Stimulated activated CD8-positive, alpha-beta memory T cell treated with anti-CD3 and anti-CD28 coated beads, Interleukin-12 subunit alpha, Interleukin-12 subunit beta, amount 100 ng/mL, for 24 hours (primary cell): ENCODE data around the gene SPDEF.

Source experiments
- DNase-seq: peaks from one replicate; pipeline ENCODE4 v3.0.0-alpha.2; 2020; ENCODE audit errors: extremely low read depth

The SPDEF gene

DNA sequence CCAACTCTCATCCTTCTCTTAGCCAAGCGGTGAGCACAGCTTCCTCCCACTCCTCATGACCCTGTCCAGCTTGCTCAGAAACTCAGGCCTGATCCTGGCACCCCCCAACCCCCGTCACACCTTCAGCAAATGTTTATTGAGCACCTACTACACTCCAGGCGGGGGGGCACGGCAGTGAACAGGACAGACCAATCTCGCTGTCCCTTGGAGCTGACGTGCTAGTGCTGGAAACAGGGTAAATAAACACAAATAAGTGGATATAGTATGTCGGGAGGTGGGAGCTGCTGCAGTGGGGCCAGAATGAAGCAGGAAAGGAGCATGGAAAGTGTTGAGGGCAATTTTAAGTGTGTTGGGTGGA lies 7.4 kb upstream of the SPDEF start:
- no peak for DNase-seq

DNA sequence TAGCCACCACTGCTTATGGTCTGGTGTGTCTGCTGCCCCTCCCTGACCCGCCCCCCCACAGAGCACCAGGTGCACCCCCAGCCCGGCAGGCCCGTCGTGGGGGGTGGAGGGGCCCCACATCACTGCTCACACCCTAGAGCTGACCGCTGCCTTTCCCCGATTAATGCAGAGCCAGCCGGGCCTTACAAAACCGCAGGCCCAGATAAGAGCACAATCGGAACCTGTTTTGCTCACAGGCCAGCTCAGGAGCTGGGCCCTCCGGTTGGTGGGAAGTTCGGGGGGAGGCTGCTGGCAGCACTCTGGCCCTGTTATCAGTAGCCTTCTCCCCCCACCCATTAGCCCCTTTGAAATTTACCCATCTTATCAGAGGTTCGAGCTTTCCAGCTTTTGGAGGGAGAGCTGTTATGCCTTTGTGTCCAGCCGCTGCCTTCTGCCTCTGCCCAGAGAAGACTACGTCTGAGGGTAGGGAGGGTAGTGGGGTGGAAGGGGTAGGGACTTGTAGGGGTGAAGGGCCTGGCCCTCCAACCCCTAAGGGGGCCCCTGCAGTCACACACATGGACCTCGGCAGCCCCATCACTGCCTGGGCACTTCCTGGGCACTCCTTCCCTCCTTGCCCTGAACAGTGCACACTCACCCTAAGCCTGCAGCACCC lies 6.9 kb upstream of the SPDEF start:
- DNase-seq, result no peak

DNA sequence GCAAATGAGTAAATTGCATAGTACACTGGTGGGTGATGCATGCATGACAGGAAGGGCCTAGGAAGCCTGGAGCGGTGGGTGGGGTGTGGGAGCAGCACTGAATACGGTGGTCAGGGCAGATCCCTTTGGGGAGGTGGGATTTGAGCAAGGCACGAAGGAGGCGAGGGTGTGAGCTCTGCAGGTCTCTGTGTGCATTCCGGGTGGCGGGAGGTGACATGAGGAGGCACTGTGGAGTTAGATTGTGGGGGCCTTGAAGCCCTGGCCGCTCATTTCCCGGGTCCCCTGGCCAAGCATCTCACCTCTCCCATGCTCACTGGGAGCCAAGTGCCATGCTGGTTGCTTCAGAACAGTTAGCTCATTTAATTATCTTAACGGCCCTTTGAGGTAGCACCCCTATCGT lies 6.2 kb upstream of the SPDEF start:
- DNase-seq, result no peak

DNA sequence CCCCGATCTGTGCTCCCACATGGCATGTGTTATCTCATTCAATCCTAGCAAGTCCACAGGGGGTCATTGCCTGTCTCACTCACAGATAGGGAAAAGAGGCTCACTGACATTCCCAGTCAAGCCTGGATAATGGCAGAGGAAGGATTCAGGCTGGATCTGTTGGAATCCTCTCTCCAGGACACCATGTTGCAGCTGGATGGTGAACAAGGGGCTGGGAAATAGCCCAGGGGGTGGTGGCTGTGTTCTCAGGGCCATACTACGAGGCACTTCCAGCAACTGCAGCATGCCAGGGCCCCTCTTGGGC lies 5.0 kb upstream of the SPDEF start:
- no peak for DNase-seq

DNA sequence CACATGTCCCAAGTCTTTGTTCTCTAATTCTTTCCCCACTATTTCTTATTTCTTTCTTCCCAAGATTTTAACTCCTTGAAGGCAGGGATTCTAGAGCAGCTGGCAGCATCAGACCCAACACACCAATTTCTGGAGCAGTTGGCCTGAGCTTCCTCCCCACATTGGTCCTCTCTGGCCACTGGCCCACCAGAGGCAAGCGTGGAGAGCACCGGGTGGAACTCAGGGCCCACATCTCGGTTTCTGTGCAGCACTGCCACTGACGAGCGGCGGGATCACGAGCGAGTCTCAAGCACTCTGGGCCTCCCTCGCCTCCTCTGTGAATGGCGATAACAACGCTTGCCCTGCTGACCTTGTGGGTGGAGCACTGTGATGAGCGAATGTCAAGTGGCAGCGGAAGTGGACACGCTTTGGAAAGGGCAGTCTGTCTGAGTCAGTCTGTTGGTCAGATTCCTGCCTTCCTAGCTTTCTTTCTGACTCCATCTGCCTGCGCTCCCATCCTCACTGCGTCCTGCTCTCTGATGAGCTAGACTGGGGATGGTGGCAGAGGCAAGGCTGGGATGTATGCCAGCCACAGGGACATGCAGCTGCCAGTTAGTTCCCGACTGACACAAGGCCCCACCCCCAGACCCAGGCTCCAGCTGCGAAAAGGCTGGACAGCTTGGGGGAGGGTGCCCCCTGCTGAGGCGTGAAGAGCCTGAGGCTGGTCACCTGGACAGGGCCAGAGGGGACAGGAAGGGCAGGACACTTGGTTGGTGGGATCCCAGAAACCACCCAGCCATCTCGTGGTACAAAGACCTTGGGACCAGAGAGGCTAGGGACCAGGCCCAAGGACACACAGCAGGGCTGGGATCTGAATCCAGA lies 4.5 kb upstream of the SPDEF start:
- no peak for DNase-seq

DNA sequence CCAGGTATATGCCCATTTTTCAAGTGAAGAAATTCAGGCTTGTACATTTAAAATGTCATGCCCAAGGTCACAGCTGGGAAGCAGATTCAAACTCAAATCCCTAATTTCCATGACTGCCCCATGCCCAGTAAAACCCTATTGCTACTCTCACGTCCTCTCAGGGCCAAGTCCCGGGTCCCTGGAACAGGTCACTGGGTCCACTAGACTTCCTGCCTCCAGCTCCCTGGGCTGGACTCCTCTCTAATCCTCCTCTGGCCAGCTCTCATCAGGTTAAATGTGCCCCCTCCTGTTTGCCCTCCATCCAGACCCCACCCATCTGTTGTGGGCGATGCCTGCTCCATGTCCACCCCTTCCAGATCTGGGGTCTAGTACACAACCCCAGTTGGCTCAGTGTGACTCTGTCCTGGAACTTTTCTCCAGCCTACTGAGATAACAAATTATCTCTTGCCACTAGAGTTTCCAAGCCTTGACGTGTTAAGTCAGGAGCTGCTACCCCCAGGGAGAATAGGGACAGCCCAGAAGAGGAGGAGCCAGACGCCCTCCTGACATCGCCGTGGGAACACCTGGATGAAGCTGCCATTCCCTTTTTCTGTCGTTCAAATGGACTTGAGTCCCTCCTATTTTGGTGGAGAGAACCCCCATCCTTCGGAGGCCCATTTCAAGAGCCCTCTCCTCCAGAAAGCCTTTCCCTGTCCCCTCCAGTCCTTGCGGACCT lies 3.7 kb upstream of the SPDEF start:
- no peak for DNase-seq

DNA sequence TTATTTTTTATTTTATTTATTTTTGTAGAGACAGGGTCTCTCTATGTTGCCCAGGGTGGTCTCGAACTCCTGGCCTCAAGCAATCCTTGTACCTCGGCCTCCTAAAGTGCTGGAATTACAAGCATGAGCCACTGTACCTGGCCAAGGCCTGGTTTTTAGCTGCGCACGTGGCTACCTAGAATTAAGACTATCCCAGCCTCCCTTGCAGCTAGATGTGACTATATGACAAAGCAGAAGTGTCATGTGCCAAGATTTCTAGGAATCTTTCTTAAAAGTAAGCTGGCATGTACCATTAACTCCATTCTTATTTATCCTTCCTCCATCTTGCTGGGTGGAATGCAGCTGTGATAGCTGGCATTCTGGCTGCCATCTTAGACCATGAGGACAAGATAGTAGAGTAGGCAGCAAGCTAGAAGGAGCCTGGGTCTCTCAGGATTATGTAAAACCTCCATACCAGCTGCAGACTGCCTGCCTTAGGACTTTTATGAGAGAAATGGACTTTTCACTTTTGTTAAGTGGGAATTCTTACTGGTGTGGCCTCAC lies 2.1 kb upstream of the SPDEF start:
- DNase-seq, result no peak

DNA sequence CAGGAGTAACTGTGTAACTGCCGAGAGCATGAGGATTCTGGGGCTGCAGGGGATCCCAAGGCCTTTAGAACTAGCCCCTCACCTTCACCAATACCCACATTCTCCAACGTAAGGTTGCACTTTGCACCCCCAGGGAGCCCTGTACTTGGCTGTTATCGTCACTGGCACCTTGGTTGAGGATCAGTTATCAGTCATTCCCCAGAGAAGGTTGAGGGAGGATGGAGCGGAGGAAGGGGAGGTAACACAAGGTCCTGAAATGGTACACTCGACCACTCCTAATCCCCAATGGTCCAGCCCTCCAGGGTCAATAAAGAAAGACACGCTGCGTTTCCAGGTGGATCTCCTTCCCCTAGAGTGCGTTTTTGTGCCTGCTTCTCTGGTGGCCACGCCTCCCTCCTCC lies 1.1 kb upstream of the SPDEF start:
- DNase-seq, result no peak

DNA sequence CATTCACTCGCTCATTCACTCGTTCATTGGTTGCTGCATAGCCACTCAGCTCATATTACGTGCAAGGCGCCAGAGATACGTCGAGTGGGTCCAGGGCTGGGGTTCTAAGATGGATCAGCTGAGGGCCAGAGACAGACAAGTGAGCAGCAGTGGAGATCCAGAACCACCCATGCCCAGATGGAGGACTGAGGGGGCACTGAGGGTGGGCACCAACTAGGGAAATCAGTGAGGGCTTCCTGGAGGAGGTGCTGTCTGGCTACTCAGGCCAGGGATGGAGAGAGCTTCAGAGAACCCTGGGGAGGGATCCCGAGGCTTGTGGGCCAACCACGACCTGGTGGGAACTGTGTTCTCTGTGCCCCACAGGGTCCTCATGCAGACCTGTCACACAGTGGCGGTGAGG lies 364 bp upstream of the SPDEF start:
- DNase-seq, result no peak

DNA sequence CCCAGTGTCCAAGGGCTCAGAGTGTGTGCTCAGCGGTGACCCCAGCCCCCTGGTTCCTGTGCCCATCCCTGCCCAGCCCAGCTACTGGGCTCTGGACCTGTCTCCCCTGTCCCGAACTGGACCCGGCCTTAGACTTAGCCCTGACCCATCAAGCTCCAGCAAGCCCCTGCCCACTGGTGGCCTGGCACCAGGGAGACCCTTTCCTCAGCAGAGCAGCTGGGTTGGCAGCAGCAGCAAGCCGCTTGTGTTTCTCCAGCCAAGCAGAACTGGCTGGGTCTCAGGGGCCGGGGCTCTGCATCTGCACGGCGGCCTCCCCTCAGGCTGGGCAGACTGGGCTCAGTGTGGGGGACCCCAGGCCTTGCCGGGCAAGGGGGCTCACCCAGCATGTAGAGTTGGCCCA lies 801 bp downstream of the SPDEF start:
- no peak for DNase-seq

DNA sequence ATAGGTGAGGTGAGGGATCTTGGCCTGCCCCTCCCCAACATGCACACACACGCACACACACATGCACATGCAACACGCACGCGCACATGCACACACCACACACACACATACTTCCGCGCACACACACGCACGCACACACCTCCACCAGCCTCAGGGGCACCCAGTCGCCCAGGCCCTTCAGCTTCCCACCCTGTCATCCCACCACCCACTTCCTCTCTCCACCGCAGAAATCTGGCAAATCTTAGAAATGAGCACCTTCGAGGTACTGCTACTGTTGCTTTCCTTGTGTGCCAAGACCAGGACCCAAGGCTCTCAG lies 1.2 kb downstream of the SPDEF start:
- DNase-seq, result no peak

DNA sequence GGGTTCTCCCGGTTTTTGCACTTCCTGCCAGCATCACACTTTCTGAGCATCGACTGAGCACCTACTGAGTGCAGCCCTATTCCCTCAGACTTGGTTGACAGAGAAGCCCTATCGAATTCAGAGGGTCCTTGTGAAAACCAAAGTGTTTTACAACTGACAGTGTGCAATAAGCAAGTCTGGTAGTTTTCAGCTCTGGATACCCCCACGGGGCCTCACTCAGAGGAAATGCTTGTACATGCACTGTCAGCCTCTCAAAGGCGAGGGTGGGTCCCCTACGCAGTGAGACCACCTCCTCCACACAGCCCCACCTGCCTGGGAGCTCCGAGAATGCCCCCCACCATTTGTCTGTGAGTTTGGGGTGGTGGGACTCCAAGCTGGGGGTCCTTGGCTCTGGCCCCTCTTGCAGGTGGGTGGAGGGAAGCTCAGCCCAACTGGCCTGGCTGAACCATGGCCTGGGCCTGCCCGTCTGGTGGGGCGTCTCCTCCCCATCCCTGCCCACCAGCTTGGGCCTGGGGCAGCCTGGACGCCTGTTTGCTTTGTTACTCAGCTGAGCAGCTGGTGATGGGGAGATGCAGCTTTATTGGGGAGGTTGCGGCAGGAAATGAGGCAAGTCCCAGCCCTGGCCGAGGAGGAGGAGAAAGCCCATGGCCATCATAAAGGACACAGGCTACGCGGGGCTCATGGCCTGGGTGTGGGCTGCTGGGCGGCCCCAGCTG lies 1.7 kb downstream of the SPDEF start:
- DNase-seq, result no peak

DNA sequence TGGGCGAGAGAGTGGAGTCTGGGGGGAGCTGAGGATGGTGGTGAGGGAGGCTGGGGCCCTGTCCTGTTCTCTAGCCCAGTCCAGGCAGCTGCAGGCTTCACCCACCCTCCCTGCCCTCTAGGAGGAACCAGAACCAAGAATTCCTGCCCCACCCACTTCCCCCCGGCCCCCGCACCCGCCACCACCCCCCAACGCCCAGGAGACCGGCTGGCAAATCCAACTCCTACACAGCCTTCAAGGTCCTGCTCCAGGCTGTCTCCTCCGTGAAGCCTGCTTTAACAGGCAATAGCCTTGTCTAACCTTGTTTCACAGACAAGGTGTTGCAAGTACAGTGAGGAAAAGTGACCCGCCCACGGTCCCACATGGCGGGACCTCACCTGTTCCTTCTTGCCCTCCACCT lies 2.4 kb downstream of the SPDEF start:
- DNase-seq, result no peak

DNA sequence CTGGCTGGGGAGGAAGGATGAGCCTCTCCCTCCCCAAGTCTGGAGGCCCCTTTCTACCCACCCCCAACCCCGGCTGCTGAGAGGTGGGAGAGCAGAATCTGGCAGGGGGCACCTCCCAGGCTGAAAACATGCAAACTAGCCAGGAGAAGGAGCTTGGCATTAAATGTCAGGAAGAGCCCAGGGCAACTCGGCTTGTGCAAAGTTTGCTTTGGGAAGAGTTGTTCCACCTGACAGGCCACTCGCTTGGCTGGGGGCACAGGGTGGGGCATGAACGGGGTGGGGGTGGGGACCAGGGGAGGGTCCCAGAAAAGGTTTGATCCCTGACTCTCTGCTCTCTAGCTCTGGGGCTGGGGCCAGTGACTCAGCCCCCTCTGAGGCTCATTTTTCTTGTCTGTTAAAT lies 3.0 kb downstream of the SPDEF start:
- no peak for DNase-seq

DNA sequence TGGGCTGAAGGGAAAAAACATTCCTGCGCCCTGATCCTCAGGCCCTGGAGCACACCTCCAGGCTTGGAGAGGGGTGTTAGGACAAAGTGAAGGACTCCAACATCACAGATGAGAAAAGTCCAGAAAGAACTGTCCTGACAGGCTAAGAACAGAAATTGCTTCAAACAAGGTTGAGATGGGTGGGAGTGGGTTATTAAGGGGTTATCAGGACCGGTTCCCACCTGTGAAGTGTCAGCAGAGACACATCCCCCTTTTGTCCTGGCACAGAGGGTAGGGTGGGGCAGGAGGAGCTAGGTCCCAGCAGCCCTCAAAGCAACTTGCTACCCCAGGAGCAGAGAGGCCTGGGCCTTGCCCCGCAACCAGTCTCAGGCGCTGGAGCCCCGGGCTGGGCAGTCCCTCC lies 3.5 kb downstream of the SPDEF start:
- no peak for DNase-seq

DNA sequence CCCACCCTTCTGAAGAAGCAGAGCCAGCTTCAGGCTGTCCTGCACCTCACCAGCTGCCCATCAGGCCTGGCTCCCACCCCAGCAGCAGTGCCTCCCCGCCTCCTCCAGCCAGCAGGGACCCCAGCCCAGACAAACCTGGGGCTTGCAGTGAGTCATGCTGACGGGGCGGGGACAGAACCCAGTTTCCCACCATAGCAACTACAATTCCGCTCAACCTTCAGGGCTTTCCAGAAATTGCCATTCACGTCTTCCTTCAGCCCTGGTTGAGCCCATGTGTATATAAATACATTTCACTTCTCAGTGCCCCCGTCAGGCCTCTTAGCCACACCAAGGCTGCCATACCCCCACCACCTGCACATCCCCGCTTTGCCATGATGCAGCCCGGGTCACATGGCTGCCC lies 4.4 kb downstream of the SPDEF start:
- no peak for DNase-seq

DNA sequence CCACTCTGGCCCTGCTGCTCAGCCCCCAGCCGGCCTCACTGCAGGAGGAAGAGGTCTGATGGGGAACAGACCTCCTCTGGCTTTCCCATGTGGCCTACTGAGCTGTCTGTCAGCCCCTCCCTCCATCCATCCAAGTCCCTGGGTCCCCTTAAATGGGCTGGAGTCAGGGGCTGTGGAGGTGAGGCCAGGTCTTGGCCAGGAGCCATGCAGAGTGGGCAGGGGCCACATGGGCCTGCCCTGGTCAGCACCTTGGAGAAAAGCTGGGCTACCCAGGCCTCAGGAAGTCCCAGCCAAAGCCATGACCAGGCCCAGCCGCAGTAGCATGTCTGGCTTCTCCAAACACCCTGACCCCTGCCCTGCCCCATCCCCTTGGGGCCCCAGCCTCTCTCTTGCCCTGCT lies 6.3 kb downstream of the SPDEF start:
- DNase-seq, result no peak

DNA sequence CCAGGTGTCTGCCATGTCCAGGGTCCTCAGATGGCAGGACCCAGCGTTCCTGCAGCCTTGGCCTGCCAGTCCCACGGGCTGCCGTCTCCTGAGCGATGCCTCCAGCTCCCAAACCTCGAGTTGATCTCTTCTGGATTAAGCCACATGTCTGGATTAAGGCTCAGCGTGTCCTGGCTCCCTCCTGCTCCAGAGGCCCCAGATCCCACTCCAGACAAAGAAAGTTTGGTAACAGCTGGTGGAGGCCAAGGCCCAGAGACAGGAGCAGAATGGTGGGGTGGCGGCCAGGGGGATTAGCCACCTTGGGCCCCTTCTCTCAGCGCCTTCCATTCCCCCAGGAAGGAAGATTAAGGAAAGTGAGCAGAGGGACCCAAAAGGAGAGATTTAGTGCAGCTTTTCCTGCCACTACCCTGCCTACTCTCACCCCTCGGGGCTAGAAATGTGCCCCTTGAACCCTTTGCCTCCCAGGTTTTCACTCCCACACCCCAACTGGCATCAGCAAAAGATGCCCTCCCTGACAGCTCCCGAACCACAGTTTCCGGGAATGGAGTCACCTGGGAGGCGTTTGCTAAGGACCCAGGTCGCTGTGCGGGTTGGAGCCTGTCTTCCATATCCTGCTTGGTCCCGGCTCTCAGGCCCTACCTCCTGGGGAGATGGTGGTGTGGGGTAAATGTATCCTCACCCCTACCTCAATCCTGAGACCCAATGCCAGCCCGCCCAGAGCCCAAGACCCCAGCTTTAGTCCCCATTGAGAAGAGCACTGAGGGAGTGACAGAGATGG lies 6.9 kb downstream of the SPDEF start:
- DNase-seq, result no peak

DNA sequence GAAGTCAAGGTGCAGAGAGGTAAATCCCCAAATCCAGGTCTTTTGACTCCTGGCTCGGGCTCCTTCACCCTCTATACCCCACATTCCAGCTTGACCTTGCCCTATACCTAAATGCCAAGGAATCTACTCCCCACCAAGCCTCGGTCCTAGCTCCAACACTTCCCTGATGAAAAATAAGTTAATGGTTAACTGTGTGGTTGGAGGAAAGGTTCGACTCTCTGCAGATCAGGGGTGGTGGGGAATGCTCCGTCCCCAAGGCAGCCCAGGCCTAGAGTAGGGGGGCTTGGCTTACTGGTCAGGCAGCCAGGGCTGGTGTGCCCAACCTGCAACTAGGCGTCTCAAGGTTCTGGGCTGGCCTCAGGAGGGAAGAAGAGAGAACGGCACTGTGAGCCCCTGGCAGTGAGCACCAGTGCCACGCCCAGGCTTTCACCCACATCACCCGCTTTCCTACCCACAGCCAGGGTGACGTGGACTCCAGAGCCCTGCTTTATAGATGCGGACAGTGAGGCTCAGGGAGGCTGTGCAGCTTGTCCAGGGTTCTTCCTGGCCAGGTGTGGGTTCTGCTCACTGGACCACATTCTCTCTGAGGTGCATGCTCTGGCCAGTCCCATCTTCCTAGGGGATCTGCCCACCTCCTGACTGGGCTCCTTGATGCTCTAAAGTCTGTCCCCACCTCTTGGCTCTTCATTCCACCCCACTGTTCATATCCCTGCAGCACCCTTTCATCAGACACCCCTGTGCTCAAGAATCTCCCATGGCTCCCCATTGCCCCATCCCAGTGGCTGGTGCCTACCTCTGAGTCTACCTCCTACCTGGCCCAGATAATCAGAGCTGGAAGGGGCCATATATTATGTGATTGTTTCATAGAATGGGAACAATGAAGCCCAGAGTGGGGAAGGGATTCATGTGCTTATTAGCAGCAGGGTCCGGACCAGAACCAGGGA lies 8.2 kb downstream of the SPDEF start:
- no peak for DNase-seq

DNA sequence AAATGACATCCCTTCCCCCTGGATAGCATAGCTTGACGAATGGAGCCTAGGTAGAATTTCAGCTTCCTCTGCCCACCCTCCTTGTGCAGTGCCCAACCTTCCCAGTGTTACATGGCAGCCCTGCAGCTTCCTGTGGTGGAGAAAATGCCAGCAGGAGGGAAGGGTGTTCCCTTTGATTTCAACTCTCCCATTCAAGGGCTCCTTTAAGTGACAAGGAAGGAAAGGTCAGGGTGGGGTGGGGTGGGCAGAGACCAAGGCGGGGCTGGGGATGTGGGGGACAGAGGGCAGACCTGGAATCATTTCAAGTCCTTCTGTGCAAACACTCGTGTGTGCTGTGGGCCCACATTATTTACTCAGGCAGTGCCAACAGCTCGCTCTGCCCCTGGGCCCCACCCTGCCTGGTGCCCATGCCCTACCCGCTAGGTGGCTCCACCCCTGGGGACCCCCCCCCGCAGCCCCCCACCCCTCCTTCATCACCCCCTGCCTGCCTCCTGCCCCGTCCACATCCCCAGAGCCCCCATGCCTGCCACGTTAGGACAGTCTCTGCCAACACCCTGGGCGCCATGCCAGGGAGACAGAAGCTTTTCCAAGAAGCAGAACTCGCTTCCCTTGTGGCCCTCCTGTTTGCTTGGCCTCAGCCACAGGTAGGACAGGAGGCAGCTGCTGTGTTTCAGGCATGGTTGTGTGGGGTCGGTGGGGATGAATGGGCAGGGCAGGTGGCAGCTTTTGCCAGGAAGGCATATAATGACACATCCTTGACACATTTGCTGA lies 9.4 kb downstream of the SPDEF start:
- no peak for DNase-seq
